Hematopoietic multipotent progenitor cell treated with erythropoietin and hydrocortisone succinate and interleukin-3 and kit ligand, for 8 days (in vitro differentiated cells): ENCODE data around the gene SORBS2.

Source experiments
- DNase-seq: peaks from one replicate; pipeline ENCODE4 v3.0.0-alpha.2; 2015

SORBS2 gene

GRCh38 chr4:185797596-185798338 lies 14.2 kb downstream of the SORBS2 start:
- no peak for DNase-seq

- no peak for DNase-seq
Observed at GRCh38 chr4:185797018-185797417, 15.0 kb downstream of the SORBS2 start.

- DNase-seq: no peak
Observed at GRCh38 chr4:185796176-185796575, 15.8 kb downstream of the SORBS2 start.

- DNase-seq: no peak
Observed at GRCh38 chr4:185794637-185795036, 17.4 kb downstream of the SORBS2 start.

- no peak for DNase-seq
Observed at GRCh38 chr4:185793716-185794115, 18.3 kb downstream of the SORBS2 start.

GRCh38 chr4:185793116-185793485 lies 18.9 kb downstream of the SORBS2 start:
- no peak for DNase-seq

- DNase-seq: no peak
Observed at GRCh38 chr4:185792384-185793115, 19.4 kb downstream of the SORBS2 start.

- DNase-seq: no peak
Observed at GRCh38 chr4:185787926-185788679, 23.9 kb downstream of the SORBS2 start.

GRCh38 chr4:185786422-185786821 lies 25.6 kb downstream of the SORBS2 start:
- no peak for DNase-seq

- DNase-seq: no peak
Observed at GRCh38 chr4:185783574-185783973, 28.4 kb downstream of the SORBS2 start.

GRCh38 chr4:185782523-185782922 lies 29.5 kb downstream of the SORBS2 start:
- no peak for DNase-seq

- DNase-seq: no peak
Observed at GRCh38 chr4:185781555-185782215, 30.3 kb downstream of the SORBS2 start.

- no peak for DNase-seq
Observed at GRCh38 chr4:185780472-185780871, 31.5 kb downstream of the SORBS2 start.

- no peak for DNase-seq
Observed at GRCh38 chr4:185779517-185779916, 32.5 kb downstream of the SORBS2 start.

- no peak for DNase-seq
Observed at GRCh38 chr4:185778307-185778706, 33.7 kb downstream of the SORBS2 start.

- no peak for DNase-seq
Observed at GRCh38 chr4:185775792-185776555, 36.0 kb downstream of the SORBS2 start.

GRCh38 chr4:185774845-185775680 lies 36.9 kb downstream of the SORBS2 start:
- DNase-seq: no peak

- no peak for DNase-seq
Observed at GRCh38 chr4:185774131-185774653, 37.8 kb downstream of the SORBS2 start.

GRCh38 chr4:185773419-185773818 lies 38.6 kb downstream of the SORBS2 start:
- no peak for DNase-seq

- DNase-seq: no peak
Observed at GRCh38 chr4:185772391-185773093, 39.5 kb downstream of the SORBS2 start.
